NCI-H1930 (cell line): ENCODE results near the gene CYP46A1.
A peak's percentile ranks its signal among the peaks of the same experiment; 100 is the strongest.

Experiments used
- DNase-seq, 2 experiments: peaks; one replicate each; lab custom pipeline; 2025; lab: John Stamatoyannopoulos, UW

The CYP46A1 gene

GRCh38 chr14:99673305-99674063 is 10.6 kb upstream of the CYP46A1 start:
- no peak for DNase-seq

- DNase-seq: no peak
Measured at GRCh38 chr14:99674064-99674650, 9.9 kb upstream of the CYP46A1 start.

DNA sequence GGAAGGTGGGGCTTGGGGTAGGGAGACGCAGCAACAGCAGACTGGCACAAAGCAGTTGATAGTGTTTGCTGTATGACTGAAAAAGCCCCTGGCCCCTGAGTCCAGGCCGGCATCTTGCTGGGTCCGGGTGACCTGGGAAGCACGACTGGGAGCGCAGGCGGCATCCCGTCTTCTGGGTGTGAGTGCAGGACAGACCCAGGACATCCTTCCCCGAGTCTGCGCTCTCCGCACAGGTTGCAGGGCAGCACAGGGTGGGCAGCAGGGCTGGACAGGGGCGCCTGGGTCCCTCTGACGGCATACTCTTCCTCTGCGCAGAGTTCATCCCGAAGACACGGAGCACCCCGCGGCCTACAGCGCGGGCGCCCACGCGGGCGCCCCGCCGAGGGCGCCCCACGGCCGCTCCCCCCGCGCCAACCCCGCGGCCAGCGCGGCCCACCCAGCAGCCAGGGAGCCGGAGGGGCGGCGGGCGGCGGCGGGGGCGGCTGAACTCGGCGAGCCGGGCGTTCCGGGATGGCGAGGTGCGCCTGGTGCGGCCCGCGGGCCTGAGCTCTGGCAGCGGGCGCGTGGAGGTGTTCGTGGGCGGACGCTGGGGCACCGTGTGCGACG is 9.2 kb upstream of the CYP46A1 start:
- no peak for DNase-seq

DNA sequence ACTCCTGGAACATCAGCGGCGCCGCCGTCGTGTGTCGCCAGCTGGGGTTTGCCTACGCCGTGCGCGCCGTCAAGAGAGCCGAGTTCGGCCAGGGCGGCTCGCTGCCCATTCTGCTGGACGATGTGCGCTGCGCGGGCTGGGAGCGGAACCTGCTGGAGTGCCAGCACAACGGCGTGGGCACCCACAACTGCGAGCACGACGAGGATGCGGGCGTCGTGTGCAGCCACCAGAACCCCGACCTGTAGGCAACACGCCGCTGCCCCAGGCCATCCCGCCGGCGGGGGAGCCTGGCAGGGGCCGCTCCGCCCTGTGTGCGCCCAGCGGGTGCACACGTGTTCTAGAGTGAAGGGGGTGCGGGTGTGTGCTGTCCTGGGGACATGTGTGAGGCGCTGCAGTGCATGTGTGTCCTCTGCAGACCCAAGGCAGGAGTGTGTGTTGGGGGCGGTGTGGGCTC is 8.7 kb upstream of the CYP46A1 start:
- no peak for DNase-seq

GRCh38 chr14:99675951-99676350 is 8.1 kb upstream of the CYP46A1 start:
- DNase-seq: no peak

- DNase-seq: no peak
Measured at GRCh38 chr14:99676657-99677056, 7.4 kb upstream of the CYP46A1 start.

DNA sequence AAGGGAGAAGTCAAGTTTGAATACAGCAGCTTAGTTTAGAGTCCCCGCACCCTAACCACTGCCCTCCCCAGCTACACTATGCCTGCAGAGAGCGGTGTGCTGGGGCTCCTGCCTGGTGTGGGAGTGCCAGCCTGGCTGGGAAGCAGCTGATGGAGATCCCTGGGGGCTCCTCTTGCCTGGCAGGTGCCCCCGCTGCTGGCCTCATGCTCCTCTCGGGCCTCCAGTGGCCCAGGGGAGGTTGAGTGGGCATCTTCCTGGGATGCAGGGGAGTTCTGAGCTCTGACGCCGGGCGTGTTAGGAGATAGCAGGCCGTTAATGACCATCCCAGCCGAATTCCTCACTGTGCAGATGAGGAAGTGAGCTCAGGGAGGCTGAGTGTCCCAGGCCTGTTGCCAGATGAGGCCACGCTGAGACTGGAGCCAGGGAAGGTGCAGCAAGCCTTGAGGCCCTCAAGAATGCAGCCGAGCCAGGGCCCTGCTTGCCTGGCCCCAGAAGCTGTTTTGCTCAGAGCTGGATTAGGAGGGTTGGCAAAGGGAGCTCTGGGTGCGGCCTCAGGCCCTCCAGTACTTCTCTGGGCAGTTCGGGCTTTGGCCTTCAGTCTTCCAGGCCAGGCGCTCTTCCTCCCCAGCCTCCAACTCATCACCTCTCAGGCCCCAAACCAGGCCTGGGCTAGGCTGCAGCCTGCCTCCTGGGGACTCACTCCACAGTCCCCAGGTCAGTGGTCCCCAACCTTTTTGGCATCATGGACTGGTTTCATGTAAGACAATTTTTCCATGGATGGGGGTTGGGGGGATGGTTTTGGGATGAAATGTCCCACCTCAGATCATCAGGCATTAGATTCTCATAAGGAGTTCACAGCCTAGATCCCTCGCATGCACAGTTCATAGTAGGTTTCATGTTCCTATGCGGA is 6.6 kb upstream of the CYP46A1 start:
- DNase-seq: no peak

DNA sequence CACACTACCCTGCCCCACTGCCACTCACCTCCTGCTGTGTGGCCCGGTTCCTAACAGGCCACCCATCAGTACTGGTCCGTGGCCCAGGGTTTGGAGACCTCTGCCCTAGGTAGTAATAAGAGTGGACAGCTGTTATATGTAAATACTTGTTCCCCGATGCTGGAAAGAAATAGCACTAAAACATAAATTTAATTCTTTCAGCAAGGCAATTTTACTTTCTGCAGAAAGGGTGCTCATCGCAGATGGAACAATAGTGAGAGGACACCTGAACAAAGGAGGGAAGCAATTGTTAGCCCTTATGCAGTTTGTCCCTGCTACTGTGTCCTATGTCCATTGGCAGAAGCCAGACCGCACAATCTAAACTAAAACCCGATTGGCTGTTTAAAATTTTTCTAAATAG is 5.9 kb upstream of the CYP46A1 start:
- DNase-seq: no peak

DNA sequence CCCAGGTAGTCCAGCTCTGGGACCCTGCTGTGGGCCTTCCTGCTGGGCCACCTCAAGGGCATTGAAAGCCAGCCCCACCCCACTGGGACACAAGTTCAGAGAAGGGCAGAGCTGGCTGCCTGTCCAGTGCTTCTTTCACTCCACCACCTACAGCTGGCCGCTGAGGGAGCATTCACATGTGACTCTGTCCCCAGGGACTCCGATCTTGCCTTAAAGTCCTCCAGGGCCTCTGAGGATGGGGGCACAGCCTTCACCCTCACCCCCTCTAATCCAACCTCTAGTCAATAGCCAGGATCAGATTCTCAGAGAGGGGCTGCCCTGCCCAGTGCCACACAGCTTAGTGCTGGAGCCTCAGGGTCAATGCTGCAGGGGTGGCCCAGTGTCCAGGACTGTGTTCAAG is 5.0 kb upstream of the CYP46A1 start:
- no peak for DNase-seq

- DNase-seq: no peak
Measured at GRCh38 chr14:99679543-99679942, 4.6 kb upstream of the CYP46A1 start.

DNA sequence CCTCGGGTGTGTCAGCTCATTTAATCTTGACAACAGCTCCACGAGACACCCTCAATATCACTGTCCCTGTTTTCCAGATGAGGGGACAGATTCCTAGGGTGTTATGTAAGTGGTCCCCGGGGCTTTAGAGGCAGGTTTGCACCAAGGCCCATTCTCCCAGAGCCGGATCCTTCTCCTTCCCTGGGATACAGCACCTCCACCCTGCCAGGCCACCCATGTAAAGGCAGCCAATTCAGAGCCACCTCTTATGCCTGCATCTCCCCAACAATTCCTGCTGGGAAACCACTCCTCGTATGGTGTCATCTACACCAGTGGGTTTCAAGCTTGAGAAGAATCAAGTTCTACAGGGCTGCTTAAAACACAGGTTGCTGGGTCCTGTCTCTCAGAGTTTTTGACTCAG is 4.1 kb upstream of the CYP46A1 start:
- DNase-seq: no peak

DNA sequence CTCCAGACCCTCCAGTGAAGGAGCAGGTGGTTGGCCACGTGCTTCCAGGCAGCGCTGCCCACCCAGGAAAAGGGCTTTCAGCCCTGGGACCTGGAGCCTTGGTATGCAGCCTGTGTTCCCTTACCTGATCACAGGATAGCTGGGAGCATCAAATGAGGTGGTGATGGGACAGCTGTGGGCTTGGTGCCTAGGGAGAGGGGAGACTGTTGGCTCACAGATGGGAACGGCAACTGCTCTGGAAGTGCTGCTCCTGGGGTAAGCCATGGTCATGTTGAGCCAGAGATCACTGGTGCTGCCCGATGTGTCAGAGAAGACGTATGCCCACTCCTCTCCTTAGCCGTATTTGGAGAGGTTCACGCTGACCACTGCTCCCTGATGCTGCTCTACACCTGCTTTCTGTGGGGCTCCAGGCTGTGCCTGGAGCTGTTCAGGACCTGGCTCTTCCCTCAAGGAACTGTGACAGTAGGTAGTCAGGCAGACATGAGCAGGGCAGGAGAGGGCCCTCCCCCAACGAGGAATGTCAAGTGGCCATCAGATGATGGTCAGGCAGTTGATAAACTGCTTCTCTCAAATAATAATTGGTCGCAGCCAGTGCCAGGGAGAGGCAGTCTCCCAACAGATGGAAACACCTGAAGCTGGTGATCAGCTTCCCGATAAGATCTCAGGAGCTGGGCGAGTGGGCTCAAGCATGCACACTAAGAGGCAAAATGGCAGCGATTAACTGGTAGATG is 2.8 kb upstream of the CYP46A1 start:
- no peak for DNase-seq

- no peak for DNase-seq
Measured at GRCh38 chr14:99681832-99682148, 2.3 kb upstream of the CYP46A1 start.

- DNase-seq: peak; percentile 72 to 88
Measured at GRCh38 chr14:99682809-99683618, 1.1 kb upstream of the CYP46A1 start.

DNA sequence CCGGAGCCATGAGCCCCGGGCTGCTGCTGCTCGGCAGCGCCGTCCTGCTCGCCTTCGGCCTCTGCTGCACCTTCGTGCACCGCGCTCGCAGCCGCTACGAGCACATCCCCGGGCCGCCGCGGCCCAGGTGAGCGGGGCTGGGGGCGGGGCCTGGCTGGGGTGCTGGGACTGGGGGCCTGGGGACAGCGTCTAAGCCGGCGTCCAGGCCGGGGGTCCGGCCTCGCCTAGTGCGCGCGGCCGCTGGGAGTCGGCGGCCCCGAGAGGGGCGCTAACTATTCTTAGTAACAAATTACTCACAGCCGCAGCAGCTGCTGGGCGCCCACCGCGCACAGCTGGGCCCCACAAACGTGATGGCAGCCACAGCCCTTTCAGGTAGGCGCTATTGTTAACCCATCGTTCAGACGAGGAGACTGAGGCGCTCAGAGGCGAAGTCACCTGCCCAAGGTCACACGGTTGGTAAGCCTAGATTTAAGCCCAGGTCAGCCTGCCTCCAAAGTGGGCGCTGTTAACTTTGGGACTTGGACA is 374 bp downstream of the CYP46A1 start:
- no peak for DNase-seq

- no peak for DNase-seq
Measured at GRCh38 chr14:99685151-99685591, 1.1 kb downstream of the CYP46A1 start.

- DNase-seq: no peak
Measured at GRCh38 chr14:99685596-99685995, 1.5 kb downstream of the CYP46A1 start.

- DNase-seq: no peak
Measured at GRCh38 chr14:99686557-99687283, 2.6 kb downstream of the CYP46A1 start.

DNA sequence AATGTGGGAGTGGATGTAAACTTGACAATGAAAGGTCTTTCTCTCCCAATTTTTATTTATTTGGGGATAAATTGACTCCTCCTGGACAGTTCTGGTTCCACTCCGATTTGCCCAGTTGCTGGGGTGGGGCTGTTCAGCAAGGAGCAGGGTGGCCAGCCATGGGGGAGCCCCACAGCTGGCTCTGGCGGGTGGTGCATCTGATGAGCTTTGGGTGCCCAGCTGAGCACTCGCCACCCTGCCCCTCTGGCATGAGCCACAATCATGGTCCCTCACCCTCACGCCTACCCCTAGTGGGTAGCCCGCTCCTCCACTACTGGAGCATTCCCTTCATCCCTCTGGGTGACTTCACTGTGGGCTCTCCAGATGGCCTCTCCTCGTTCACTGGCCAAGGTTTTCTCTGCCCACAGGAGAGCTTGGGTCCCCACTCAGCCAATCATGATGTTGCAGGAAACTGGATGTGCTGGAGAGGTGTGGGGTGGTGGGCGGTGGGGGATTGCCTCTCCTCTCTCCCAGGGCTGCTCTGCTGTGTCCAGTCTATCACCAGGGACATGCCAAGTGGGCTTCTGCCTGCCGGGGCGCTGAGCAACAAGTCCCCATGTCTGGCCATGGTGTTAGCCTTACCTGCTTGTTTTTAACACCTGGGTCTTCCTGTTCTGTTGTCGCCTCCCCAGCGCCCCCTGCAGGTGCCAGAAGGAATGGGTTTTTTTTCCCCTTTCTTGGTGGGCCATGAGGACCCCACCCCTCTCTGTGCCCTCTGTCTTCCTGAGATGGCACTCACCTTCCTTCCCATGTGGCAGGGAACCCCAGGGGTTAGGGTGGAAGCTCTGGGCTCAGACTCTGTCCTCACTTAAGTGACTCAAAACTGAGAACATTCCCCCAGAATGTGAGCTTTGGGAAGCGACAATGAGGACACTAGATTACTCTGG is 3.4 kb downstream of the CYP46A1 start:
- peak in 1 of 2 experiments; percentile 6 for DNase-seq
